ENCODE results near the gene PTPRE. TPM values are rescaled to one million over a fixed set of nuclear protein-coding genes. Genes with fewer than 3 reads are reported as not detected.

PTPRE gene
- total and polyA plus RNA-seq, 10 of the 15 experiments (the other 5 are each of a cell fraction or from before 2014, with no cell fraction given) = 2.9 to 7.6 (median 5.8) TPM

GRCh38 chr10:128030498-128031072, 123.7 kb downstream of the PTPRE start:
- Histone ChIP-seq H2AFZ (ENCODE audit: control insufficient read depth, low read depth, low read length) (no peak overlapping the region), H3K79me2 (ENCODE audit: control insufficient read depth, insufficient read depth, low read length) (no peaks in the 10 kb centered on the region), H3K27ac (ENCODE audit: control insufficient read depth, insufficient read depth) (no peak overlapping the region), H3K36me3 (ENCODE audit: control insufficient read depth in 2 of 2, insufficient read depth in 2 of 2, low read length in 1 of 2) (no peaks in the 10 kb centered on the region), H3K4me1 (ENCODE audit: control insufficient read depth, insufficient read depth, low read length) (no peaks in the 10 kb centered on the region), H4K20me1 (ENCODE audit: control insufficient read depth, insufficient read depth) (no peaks in the 10 kb centered on the region), H3K4me2 (ENCODE audit: control insufficient read depth, insufficient read depth) (no peak overlapping the region), H3K27me3 (replicated peaks in 1 of 2; ENCODE audit: control insufficient read depth in 2 of 2, insufficient read depth in 2 of 2, low read length in 1 of 2) (no peaks in the 10 kb centered on the region; a peak in 3 of 4 replicates), H3K9ac (ENCODE audit: control insufficient read depth, insufficient read depth, low read length) (no peak overlapping the region), H3K9me3 (replicated peaks; ENCODE audit: control insufficient read depth, insufficient read depth, low read length) (no peaks in the 10 kb centered on the region), H3K4me3 (no peak overlapping the region)
- RAD21 ChIA-PET (ENCODE audit: unreplicated experiment) = no interaction called here
- in situ Hi-C loops (cut with MboI) (loop anchor here (5.0 kb wide), 1 partner anchor 42 kb away; no protein-coding TSS in a partner anchor), intact Hi-C loops (cut with micrococcal nuclease; ENCODE audit: unreplicated experiment) (no loop called here)
- no TSS peak for BruUV-seq (replicated peaks)
- ATAC-seq (no peak), FAIRE-seq (no peak), DNase-seq (ENCODE audit: low read depth, low spot score) (no peak)
- POLR2A ChIA-PET = no interaction called here
- SMC1A ChIA-PET (ENCODE audit: uncharacterized antibody, unreplicated experiment) = no interaction called here
- CTCF ChIA-PET = no interaction called here
- no peak for TF ChIP-seq EP300 (IDR thresholded peaks at IDR 0.05; ENCODE audit: borderline replicate concordance in 1 of 2, control insufficient read depth in 1 of 2, low read depth in 2 of 2, low read length in 2 of 2)
- 55% methylated on average over 17 of the region's 17 CpGs for WGBS (ENCODE audit: insufficient coverage, insufficient replicate concordance, low lambda C conversion rate, missing lambda C conversion rate)

GRCh38 chr10:128031216-128031615, 124.3 kb downstream of the PTPRE start:
- ChIA-PET CTCF (no interaction called here), SMC1A (ENCODE audit: uncharacterized antibody, unreplicated experiment) (no interaction called here), POLR2A (no interaction called here), RAD21 (ENCODE audit: unreplicated experiment) (no interaction called here)
- WGBS (ENCODE audit: insufficient coverage, insufficient replicate concordance, low lambda C conversion rate, missing lambda C conversion rate) = 25% methylated on average over 9 of the region's 9 CpGs
- H3K27ac ChIP-seq (ENCODE audit: control insufficient read depth, insufficient read depth) = no peak overlapping the region
- no peaks in the 10 kb centered on the region for H3K36me3 ChIP-seq (ENCODE audit: control insufficient read depth in 2 of 2, insufficient read depth in 2 of 2, low read length in 1 of 2)
- FAIRE-seq = no peak
- DNase-seq (ENCODE audit: low read depth, low spot score) = no peak
- in situ Hi-C loops (cut with MboI) = loop anchor here (5.0 kb wide), 1 partner anchor 41 kb away; no protein-coding TSS in a partner anchor
- no peaks in the 10 kb centered on the region for H3K9me3 ChIP-seq (replicated peaks; ENCODE audit: control insufficient read depth, insufficient read depth, low read length)
- no peaks in the 10 kb centered on the region; a peak in 3 of 4 replicates for H3K27me3 ChIP-seq (replicated peaks in 1 of 2; ENCODE audit: control insufficient read depth in 2 of 2, insufficient read depth in 2 of 2, low read length in 1 of 2)
- no peaks in the 10 kb centered on the region for H3K79me2 ChIP-seq (ENCODE audit: control insufficient read depth, insufficient read depth, low read length)
- H3K4me3 ChIP-seq = no peak overlapping the region
- H4K20me1 ChIP-seq (ENCODE audit: control insufficient read depth, insufficient read depth) = no peaks in the 10 kb centered on the region
- H2AFZ ChIP-seq (ENCODE audit: control insufficient read depth, low read depth, low read length) = no peak overlapping the region
- no peak overlapping the region for H3K4me2 ChIP-seq (ENCODE audit: control insufficient read depth, insufficient read depth)
- no peak overlapping the region for H3K9ac ChIP-seq (ENCODE audit: control insufficient read depth, insufficient read depth, low read length)
- intact Hi-C loops (cut with micrococcal nuclease; ENCODE audit: unreplicated experiment) = no loop called here
- no peak for TF ChIP-seq CBX3 (IDR thresholded peaks at IDR 0.05; ENCODE audit: borderline replicate concordance, low read depth)
- no peaks in the 10 kb centered on the region for H3K4me1 ChIP-seq (ENCODE audit: control insufficient read depth, insufficient read depth, low read length)
- ATAC-seq = no peak
- BruUV-seq (replicated peaks) = no TSS peak
